Measurements from ENCODE around the gene SMOC2. TPM values are rescaled to one million over a fixed set of nuclear protein-coding genes. Genes with fewer than 3 reads are reported as not detected.

Gene SMOC2
- total RNA-seq, 5 donors from 2014 or later (not counting 1 experiment from before 2014, with no cell fraction given), result 0.06 to 0.20 (median 0.16) TPM; not detected in 2

DNA sequence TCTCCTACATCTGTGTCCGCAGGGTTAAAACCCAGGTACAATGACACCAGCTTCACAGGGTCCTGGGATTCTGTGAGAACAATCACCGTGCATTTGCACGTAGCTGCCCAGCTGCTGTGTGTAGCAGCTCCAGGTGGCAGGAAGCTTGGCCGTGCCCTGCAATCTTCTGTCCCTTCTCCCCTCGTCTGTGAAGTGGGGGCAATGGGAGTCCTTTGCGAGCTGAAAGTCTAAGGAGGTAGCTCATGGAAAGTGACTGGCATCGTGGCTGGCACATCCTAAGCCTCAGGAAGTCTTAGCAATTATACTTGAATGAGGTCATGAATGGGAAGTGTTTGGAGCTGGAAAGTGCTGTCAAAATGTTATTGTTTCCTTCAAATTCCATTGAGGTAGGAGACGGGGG lies 137.1 kb downstream of the SMOC2 start:
- H3K4me1 ChIP-seq (ENCODE audit: control insufficient read depth in 1 of 2, extremely low read depth in 1 of 2, insufficient read depth in 2 of 2, low read length in 2 of 2), result no peaks in the 10 kb centered on the region
- Mint-ChIP-seq H3K36me3 (no peaks in the 10 kb centered on the region), H3K27me3 (no peaks in the 10 kb centered on the region), H3K4me1 (no peaks in the 10 kb centered on the region), H3K27ac (no peak overlapping the region), H3K4me3 (no peak overlapping the region), H3K9me3 (no peaks in the 10 kb centered on the region)
- H3K27ac ChIP-seq (ENCODE audit: low read length), result no peak overlapping the region
- no peaks in the 10 kb centered on the region for H3K36me3 ChIP-seq (ENCODE audit: control insufficient read depth in 2 of 2, extremely low read depth in 1 of 2, insufficient read depth in 1 of 2, low read length in 1 of 2)
- ChIA-PET CTCF (no interaction called here), POLR2A (interaction anchor here in 1 of 2 donors (1.1 kb wide), 1 partner anchor 15 kb away, joined by 3 read pairs; no protein-coding TSS in a partner anchor)
- 71% methylated on average over 4 of the region's 8 CpGs for WGBS (ENCODE audit: insufficient coverage)
- H3K4me3 ChIP-seq (ENCODE audit: control insufficient read depth in 1 of 2, extremely low read depth in 1 of 2, low read length in 1 of 2), result no peak overlapping the region
- no peak for ATAC-seq (replicated peaks in 1 of 4)
- DNase-seq, result no peak
- H3K9me3 ChIP-seq, result no peaks in the 10 kb centered on the region
- peaks cover 0 to 25% of the 10 kb centered on the region in 2 experiments for H3K27me3 ChIP-seq (replicated peaks in 1 of 2; ENCODE audit: control insufficient read depth in 2 of 2, extremely low read depth in 1 of 2, insufficient read depth in 2 of 2, low read length in 1 of 2)

DNA sequence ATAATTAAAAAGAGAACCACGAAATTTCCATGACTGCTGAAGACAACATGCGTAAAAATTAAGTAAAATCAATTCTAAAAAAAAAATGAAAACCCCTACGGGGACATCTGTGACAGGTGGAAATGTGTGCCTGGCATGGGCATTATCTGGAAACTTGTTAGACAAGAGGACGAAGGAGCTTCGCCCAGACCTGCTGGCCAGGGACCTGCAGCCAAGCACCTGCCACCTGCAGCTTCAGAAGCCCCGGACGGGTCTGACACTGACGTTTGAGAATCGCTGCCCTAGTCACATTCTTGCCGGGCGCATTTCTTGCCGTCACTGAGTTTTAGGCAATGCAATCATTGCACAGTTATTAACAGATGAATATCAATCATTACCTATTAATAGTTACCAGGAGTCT lies 140.3 kb downstream of the SMOC2 start:
- H3K4me3 Mint-ChIP-seq, result no peak overlapping the region
- Histone ChIP-seq H3K4me3 (ENCODE audit: control insufficient read depth in 1 of 2, extremely low read depth in 1 of 2, low read length in 1 of 2) (no peak overlapping the region), H3K4me1 (ENCODE audit: control insufficient read depth in 1 of 2, extremely low read depth in 1 of 2, insufficient read depth in 2 of 2, low read length in 2 of 2) (no peaks in the 10 kb centered on the region), H3K27me3 (replicated peaks in 1 of 2; ENCODE audit: control insufficient read depth in 2 of 2, extremely low read depth in 1 of 2, insufficient read depth in 2 of 2, low read length in 1 of 2) (peaks cover 0 to 11% of the 10 kb centered on the region in 2 experiments), H3K36me3 (ENCODE audit: control insufficient read depth in 2 of 2, extremely low read depth in 1 of 2, insufficient read depth in 1 of 2, low read length in 1 of 2) (no peaks in the 10 kb centered on the region), H3K9me3 (no peaks in the 10 kb centered on the region), H3K27ac (ENCODE audit: low read length) (no peak overlapping the region)
- no peak for ATAC-seq (replicated peaks in 1 of 4)
- ChIA-PET CTCF (no interaction called here), POLR2A (no interaction called here)
- H3K27me3 Mint-ChIP-seq, result no peaks in the 10 kb centered on the region
- no peak overlapping the region for H3K27ac Mint-ChIP-seq
- H3K36me3 Mint-ChIP-seq, result no peaks in the 10 kb centered on the region
- 82% methylated on average over 5 of the region's 12 CpGs for WGBS (ENCODE audit: insufficient coverage)
- no peak for DNase-seq
- H3K4me1 Mint-ChIP-seq, result no peaks in the 10 kb centered on the region
- H3K9me3 Mint-ChIP-seq, result no peaks in the 10 kb centered on the region

- CTCF ChIA-PET, result no interaction called here
Observed at GRCh38 chr6:168581706-168582105, 140.7 kb downstream of the SMOC2 start.

GRCh38 chr6:168582571-168582981 lies 141.6 kb downstream of the SMOC2 start:
- H3K4me3 ChIP-seq (ENCODE audit: control insufficient read depth in 1 of 2, extremely low read depth in 1 of 2, low read length in 1 of 2), result no peak overlapping the region
- WGBS (ENCODE audit: insufficient coverage), result 83% methylated on average over 20 of the region's 21 CpGs
- H3K9me3 ChIP-seq, result no peaks in the 10 kb centered on the region
- no peaks in the 10 kb centered on the region for H3K36me3 ChIP-seq (ENCODE audit: control insufficient read depth in 2 of 2, extremely low read depth in 1 of 2, insufficient read depth in 1 of 2, low read length in 1 of 2)
- Mint-ChIP-seq H3K4me3 (no peak overlapping the region), H3K27me3 (peaks cover 4 to 6% of the 10 kb centered on the region in 2 donors), H3K9me3 (no peaks in the 10 kb centered on the region), H3K4me1 (no peaks in the 10 kb centered on the region), H3K36me3 (no peaks in the 10 kb centered on the region), H3K27ac (no peak overlapping the region)
- ATAC-seq (replicated peaks in 1 of 4), result no peak
- ChIA-PET POLR2A (no interaction called here), CTCF (no interaction called here)
- DNase-seq, result no peak
- H3K27me3 ChIP-seq (replicated peaks in 1 of 2; ENCODE audit: control insufficient read depth in 2 of 2, extremely low read depth in 1 of 2, insufficient read depth in 2 of 2, low read length in 1 of 2), result peaks cover 0 to 11% of the 10 kb centered on the region in 2 experiments
- no peaks in the 10 kb centered on the region for H3K4me1 ChIP-seq (ENCODE audit: control insufficient read depth in 1 of 2, extremely low read depth in 1 of 2, insufficient read depth in 2 of 2, low read length in 2 of 2)
- H3K27ac ChIP-seq (ENCODE audit: low read length), result no peak overlapping the region

More at GRCh38 chr6:168581706-168582105, 140.7 kb downstream of the SMOC2 start:
- Mint-ChIP-seq H3K9me3 (no peaks in the 10 kb centered on the region), H3K4me3 (no peak overlapping the region), H3K4me1 (no peaks in the 10 kb centered on the region), H3K36me3 (no peaks in the 10 kb centered on the region), H3K27me3 (no peaks in the 10 kb centered on the region), H3K27ac (no peak overlapping the region)
- H3K4me1 ChIP-seq (ENCODE audit: control insufficient read depth in 1 of 2, extremely low read depth in 1 of 2, insufficient read depth in 2 of 2, low read length in 2 of 2), result no peaks in the 10 kb centered on the region
- ATAC-seq (replicated peaks in 1 of 4) (no peak), DNase-seq (no peak)
- no peak overlapping the region for H3K27ac ChIP-seq (ENCODE audit: low read length)
- H3K9me3 ChIP-seq, result no peaks in the 10 kb centered on the region
- no peak overlapping the region for H3K4me3 ChIP-seq (ENCODE audit: control insufficient read depth in 1 of 2, extremely low read depth in 1 of 2, low read length in 1 of 2)
- H3K27me3 ChIP-seq (replicated peaks in 1 of 2; ENCODE audit: control insufficient read depth in 2 of 2, extremely low read depth in 1 of 2, insufficient read depth in 2 of 2, low read length in 1 of 2), result peaks cover 0 to 11% of the 10 kb centered on the region in 2 experiments
- POLR2A ChIA-PET, result no interaction called here
- H3K36me3 ChIP-seq (ENCODE audit: control insufficient read depth in 2 of 2, extremely low read depth in 1 of 2, insufficient read depth in 1 of 2, low read length in 1 of 2), result no peaks in the 10 kb centered on the region
- WGBS (ENCODE audit: insufficient coverage), result 71% methylated on average over 5 of the region's 9 CpGs

DNA sequence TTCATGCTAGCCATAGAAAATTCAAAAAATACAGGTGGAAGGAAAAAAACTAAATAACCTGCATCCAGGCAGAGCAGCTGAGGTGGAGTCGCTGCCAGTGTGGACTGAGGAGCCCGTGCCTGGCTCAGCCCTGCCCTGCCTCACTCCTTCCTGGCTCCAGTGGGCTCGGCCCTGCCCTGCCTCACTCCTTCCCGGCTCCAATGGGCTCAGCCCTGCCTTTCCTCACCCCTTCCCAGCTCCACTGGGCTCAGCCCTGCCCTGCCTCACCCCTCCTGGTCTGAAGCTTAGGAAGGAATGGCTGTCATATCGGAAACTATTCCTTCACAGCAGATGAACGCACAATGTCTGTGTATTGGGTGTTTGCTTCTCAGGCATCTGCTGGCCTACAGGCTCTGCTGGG lies 142.1 kb downstream of the SMOC2 start:
- ChIA-PET CTCF (no interaction called here), POLR2A (no interaction called here)

DNA sequence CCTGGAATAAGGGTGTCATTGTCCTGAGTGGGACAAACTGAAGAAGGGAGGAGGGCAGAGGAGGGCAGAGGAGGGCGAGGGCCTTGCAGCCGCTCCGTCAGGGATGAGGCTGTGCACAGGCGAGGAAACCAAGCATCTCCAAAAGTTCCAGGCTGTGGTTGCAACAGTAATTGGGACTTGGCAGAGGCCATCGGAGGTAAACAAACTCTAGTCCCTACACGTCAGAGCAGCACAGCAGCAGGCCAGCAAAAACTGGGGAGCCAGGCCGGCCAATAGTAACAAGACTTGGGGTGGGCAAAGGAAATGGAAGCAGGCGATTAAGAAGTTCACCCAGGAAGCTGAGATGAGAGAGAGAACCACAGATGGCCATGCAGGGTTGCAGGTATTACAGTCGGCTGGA lies 142.8 kb downstream of the SMOC2 start:
- 89% methylated on average over 9 of the region's 9 CpGs for WGBS (ENCODE audit: insufficient coverage)
- ATAC-seq (replicated peaks in 1 of 4), result no peak
- no peaks in the 10 kb centered on the region for H3K36me3 Mint-ChIP-seq

More for the DNA sequence above, 142.1 kb downstream of the SMOC2 start:
- Histone ChIP-seq H3K27me3 (replicated peaks in 1 of 2; ENCODE audit: control insufficient read depth in 2 of 2, extremely low read depth in 1 of 2, insufficient read depth in 2 of 2, low read length in 1 of 2) (peaks cover 0 to 11% of the 10 kb centered on the region in 2 experiments), H3K4me3 (ENCODE audit: control insufficient read depth in 1 of 2, extremely low read depth in 1 of 2, low read length in 1 of 2) (no peak overlapping the region), H3K4me1 (ENCODE audit: control insufficient read depth in 1 of 2, extremely low read depth in 1 of 2, insufficient read depth in 2 of 2, low read length in 2 of 2) (no peaks in the 10 kb centered on the region), H3K9me3 (no peaks in the 10 kb centered on the region), H3K36me3 (ENCODE audit: control insufficient read depth in 2 of 2, extremely low read depth in 1 of 2, insufficient read depth in 1 of 2, low read length in 1 of 2) (no peaks in the 10 kb centered on the region), H3K27ac (ENCODE audit: low read length) (no peak overlapping the region)
- Mint-ChIP-seq H3K27me3 (peaks cover 4 to 6% of the 10 kb centered on the region in 2 donors), H3K36me3 (no peaks in the 10 kb centered on the region), H3K4me3 (no peak overlapping the region), H3K27ac (no peak overlapping the region), H3K4me1 (no peaks in the 10 kb centered on the region), H3K9me3 (no peaks in the 10 kb centered on the region)
- ATAC-seq (replicated peaks in 1 of 4), result no peak
- DNase-seq, result no peak
- WGBS (ENCODE audit: insufficient coverage), result 53% methylated on average over 3 of the region's 6 CpGs

GRCh38 chr6:168584249-168584648 lies 143.3 kb downstream of the SMOC2 start:
- POLR2A ChIA-PET, result no interaction called here
- Histone ChIP-seq H3K36me3 (ENCODE audit: control insufficient read depth in 2 of 2, extremely low read depth in 1 of 2, insufficient read depth in 1 of 2, low read length in 1 of 2) (no peaks in the 10 kb centered on the region), H3K27me3 (replicated peaks in 1 of 2; ENCODE audit: control insufficient read depth in 2 of 2, extremely low read depth in 1 of 2, insufficient read depth in 2 of 2, low read length in 1 of 2) (peaks cover 0 to 11% of the 10 kb centered on the region in 2 experiments), H3K9me3 (no peaks in the 10 kb centered on the region), H3K4me3 (ENCODE audit: control insufficient read depth in 1 of 2, extremely low read depth in 1 of 2, low read length in 1 of 2) (no peak overlapping the region), H3K27ac (ENCODE audit: low read length) (no peak overlapping the region), H3K4me1 (ENCODE audit: control insufficient read depth in 1 of 2, extremely low read depth in 1 of 2, insufficient read depth in 2 of 2, low read length in 2 of 2) (no peaks in the 10 kb centered on the region)
- Mint-ChIP-seq H3K4me1 (no peaks in the 10 kb centered on the region), H3K36me3 (no peaks in the 10 kb centered on the region), H3K27ac (no peak overlapping the region), H3K27me3 (peaks cover 6 to 8% of the 10 kb centered on the region in 2 donors), H3K4me3 (no peak overlapping the region), H3K9me3 (no peaks in the 10 kb centered on the region)
- no CpG with 5 or more reads among the region's 6 CpGs for WGBS (ENCODE audit: insufficient coverage)
- CTCF ChIA-PET, result no interaction called here
- ATAC-seq (replicated peaks in 1 of 4) (no peak), DNase-seq (no peak)

More for the DNA sequence above, 142.8 kb downstream of the SMOC2 start:
- Mint-ChIP-seq H3K27me3 (peaks cover 6 to 7% of the 10 kb centered on the region in 2 donors), H3K27ac (no peak overlapping the region), H3K4me3 (no peak overlapping the region), H3K4me1 (no peaks in the 10 kb centered on the region), H3K9me3 (no peaks in the 10 kb centered on the region)
- DNase-seq, result no peak
- no peaks in the 10 kb centered on the region for H3K4me1 ChIP-seq (ENCODE audit: control insufficient read depth in 1 of 2, extremely low read depth in 1 of 2, insufficient read depth in 2 of 2, low read length in 2 of 2)
- H3K27ac ChIP-seq (ENCODE audit: low read length), result no peak overlapping the region
- no peaks in the 10 kb centered on the region for H3K36me3 ChIP-seq (ENCODE audit: control insufficient read depth in 2 of 2, extremely low read depth in 1 of 2, insufficient read depth in 1 of 2, low read length in 1 of 2)
- H3K27me3 ChIP-seq (replicated peaks in 1 of 2; ENCODE audit: control insufficient read depth in 2 of 2, extremely low read depth in 1 of 2, insufficient read depth in 2 of 2, low read length in 1 of 2), result peaks cover 0 to 11% of the 10 kb centered on the region in 2 experiments
- ChIA-PET CTCF (no interaction called here), POLR2A (no interaction called here)
- H3K4me3 ChIP-seq (ENCODE audit: control insufficient read depth in 1 of 2, extremely low read depth in 1 of 2, low read length in 1 of 2), result no peak overlapping the region
- no peaks in the 10 kb centered on the region for H3K9me3 ChIP-seq

Data from T-cell (primary cell).